ENCODE data around the gene GHR.

DNA sequence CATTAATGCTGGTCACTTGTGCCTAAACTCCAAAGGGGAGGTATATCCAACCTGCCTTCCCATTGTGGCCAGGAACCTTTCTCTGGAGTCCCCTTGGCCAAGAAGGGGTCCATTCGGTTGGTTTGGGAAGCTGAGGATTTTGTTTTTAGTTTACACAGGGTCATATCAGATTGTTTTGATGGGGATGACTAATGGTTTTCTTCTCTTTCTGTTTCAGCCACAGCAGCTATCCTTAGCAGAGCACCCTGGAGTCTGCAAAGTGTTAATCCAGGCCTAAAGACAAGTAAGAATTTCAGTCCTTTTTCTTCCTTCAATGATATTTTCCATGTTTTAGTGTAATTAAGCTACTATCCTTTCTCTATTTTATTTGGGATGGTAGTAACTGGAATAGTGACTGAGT is 205.6 kb downstream of the GHR start:
- TF ChIP-seq, protein P1, sequence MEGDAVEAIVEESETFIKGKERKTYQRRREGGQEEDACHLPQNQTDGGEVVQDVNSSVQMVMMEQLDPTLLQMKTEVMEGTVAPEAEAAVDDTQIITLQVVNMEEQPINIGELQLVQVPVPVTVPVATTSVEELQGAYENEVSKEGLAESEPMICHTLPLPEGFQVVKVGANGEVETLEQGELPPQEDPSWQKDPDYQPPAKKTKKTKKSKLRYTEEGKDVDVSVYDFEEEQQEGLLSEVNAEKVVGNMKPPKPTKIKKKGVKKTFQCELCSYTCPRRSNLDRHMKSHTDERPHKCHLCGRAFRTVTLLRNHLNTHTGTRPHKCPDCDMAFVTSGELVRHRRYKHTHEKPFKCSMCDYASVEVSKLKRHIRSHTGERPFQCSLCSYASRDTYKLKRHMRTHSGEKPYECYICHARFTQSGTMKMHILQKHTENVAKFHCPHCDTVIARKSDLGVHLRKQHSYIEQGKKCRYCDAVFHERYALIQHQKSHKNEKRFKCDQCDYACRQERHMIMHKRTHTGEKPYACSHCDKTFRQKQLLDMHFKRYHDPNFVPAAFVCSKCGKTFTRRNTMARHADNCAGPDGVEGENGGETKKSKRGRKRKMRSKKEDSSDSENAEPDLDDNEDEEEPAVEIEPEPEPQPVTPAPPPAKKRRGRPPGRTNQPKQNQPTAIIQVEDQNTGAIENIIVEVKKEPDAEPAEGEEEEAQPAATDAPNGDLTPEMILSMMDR (IDR thresholded peaks at IDR 0.05): no peak
- TF ChIP-seq POLR2AphosphoS5 (IDR thresholded peaks at IDR 0.05) (no peak), EP300 (IDR thresholded peaks at IDR 0.05) (no peak), POLR2A (IDR thresholded peaks at IDR 0.05) (no peak)
